GM23248 (cell line): ENCODE data around the gene CADM1. TPM values are rescaled to one million over a fixed set of nuclear protein-coding genes. Genes with fewer than 3 reads are reported as not detected.

Source experiments
- DNase-seq: peaks from one replicate; pipeline ENCODE4 v3.0.0-alpha.2; 2015
- H2AFZ ChIP-seq: fragments of 200-600 bp; sonication (generic); 2 replicates; pipeline ENCODE4 v1.6.1; 2016; ENCODE audit warnings: antibody characterized with exemption
- H3F3A ChIP-seq: fragments of 200-600 bp; sonication (generic); 2 replicates; pipeline ENCODE4 v1.6.1; 2016; ENCODE audit warnings: mild to moderate bottlenecking, antibody characterized with exemption, mixed run types; ENCODE audit not compliant: insufficient read depth
- H3K27ac ChIP-seq: fragments of 200-600 bp; sonication (generic); 2 replicates; pipeline ENCODE4 v1.5.1; 2016; ENCODE audit warnings: mild to moderate bottlenecking
- H3K27me3 ChIP-seq: fragments of 200-600 bp; sonication (generic); replicated peaks from 2 replicates; pipeline ENCODE4 v1.6.1; 2016; ENCODE audit warnings: mild to moderate bottlenecking; ENCODE audit not compliant: insufficient read depth
- H3K36me3 ChIP-seq: fragments of 200-600 bp; sonication (generic); 2 replicates; pipeline ENCODE4 v1.6.1; 2016; ENCODE audit warnings: low read depth, mild to moderate bottlenecking
- H3K4me1 ChIP-seq: fragments of 200-600 bp; sonication (generic); 2 replicates; pipeline ENCODE4 v1.6.1; 2016; ENCODE audit warnings: mild to moderate bottlenecking; ENCODE audit not compliant: insufficient read depth
- H3K4me2 ChIP-seq: fragments of 200-600 bp; sonication (generic); one replicate; pipeline ENCODE4 v1.6.1; 2016; ENCODE audit warnings: mild to moderate bottlenecking; ENCODE audit not compliant: unreplicated experiment
- H3K4me3 ChIP-seq: fragments of 200-600 bp; sonication (generic); 2 replicates; pipeline ENCODE4 v1.5.1; 2016; ENCODE audit warnings: mild to moderate bottlenecking
- H3K79me2 ChIP-seq: fragments of 200-600 bp; sonication (generic); 2 replicates; pipeline ENCODE4 v1.6.1; 2016; ENCODE audit warnings: mild to moderate bottlenecking; ENCODE audit not compliant: insufficient read depth
- H3K9ac ChIP-seq: fragments of 200-600 bp; sonication (generic); 2 replicates; pipeline ENCODE4 v1.6.1; 2016; ENCODE audit warnings: mild to moderate bottlenecking
- H3K9me2 ChIP-seq: fragments of 200-600 bp; sonication (generic); 2 replicates; pipeline ENCODE4 v1.6.1; 2016; ENCODE audit warnings: mixed run types, mild to moderate bottlenecking, moderate library complexity; ENCODE audit not compliant: insufficient read depth
- H3K9me3 ChIP-seq: fragments of 200-600 bp; sonication (generic); one replicate; pipeline ENCODE4 v1.6.1; 2017; ENCODE audit warnings: low read depth
- H4K20me1 ChIP-seq: fragments of 200-600 bp; sonication (generic); 2 replicates; pipeline ENCODE4 v1.6.0; 2016; ENCODE audit not compliant: insufficient read depth
- EZH2 ChIP-seq: fragments of 200-600 bp; sonication (generic); IDR thresholded peaks from 2 replicates; pipeline ENCODE4 v1.6.1; 2018; ENCODE audit warnings: antibody characterized with exemption, mild to moderate bottlenecking; ENCODE audit not compliant: insufficient read depth, poor library complexity, severe bottlenecking
- EZH2phosphoT487 ChIP-seq: fragments of 200-600 bp; sonication (generic); IDR thresholded peaks from 2 replicates; pipeline ENCODE4 v1.6.1; 2018; ENCODE audit warnings: antibody characterized with exemption, moderate library complexity, mild to moderate bottlenecking, low read depth; ENCODE audit not compliant: insufficient read depth
- WGBS, 2 experiments: methylation state at CpG; one replicate each; pipeline ENCODE4 v1.1.6; 2015 to 2017; ENCODE audit warnings: low lambda C conversion rate in 2 of 2, low coverage in 1 of 2; ENCODE audit errors: missing lambda C conversion rate in 2 of 2; 5-methylcytosine and 5-hydroxymethylcytosine counted together
- in situ Hi-C: fragments of 300-500 bp; cut with MboI; formaldehyde crosslinking; loops from 2 replicates; pipeline ENCODE4 v1.15.0; 2020
- polyA plus RNA-seq: library from polyadenylated mRNA; unstranded; fragments of >200 nt; fragmentation: Nextera tagmentation; extraction: Ambion mirVana; gene quantifications from 2 replicates; pipeline ENCODE4 v1.2.1, GENCODE V29; 2016
- total RNA-seq: library from RNA; depleted of rRNA; stranded (reverse); fragments of >200 nt; shearing (Covaris generic); gene quantifications from 2 replicates; pipeline ENCODE4 v1.2.3, GENCODE V29; 2014

The CADM1 gene
- total and polyA plus RNA-seq, 2 experiments from 2014 or later: 0.83 to 1.4 TPM

- H3K9ac ChIP-seq: no peak overlapping the region
- WGBS, 2 experiments: 65 to 74% methylated on average over 3 of the region's 3 CpGs
- in situ Hi-C loops: loop anchor here (25.0 kb wide), 1 partner anchor 1345 kb away; no protein-coding TSS in a partner anchor
Measured at GRCh38 chr11:115342142-115342541, 162.1 kb downstream of the CADM1 start.

GRCh38 chr11:115340874-115341273, 163.3 kb downstream of the CADM1 start:
- H2AFZ ChIP-seq: no peak overlapping the region
- no peaks in the 10 kb centered on the region for H3K4me1 ChIP-seq
- WGBS, 2 experiments: 69 to 70% methylated on average over 3 of the region's 3 CpGs
- in situ Hi-C loops: loop anchor here (25.0 kb wide), 1 partner anchor 1346 kb away; no protein-coding TSS in a partner anchor
- H3F3A ChIP-seq: no peaks in the 10 kb centered on the region
- no peak for TF ChIP-seq EZH2phosphoT487
- TF ChIP-seq EZH2: no peak
- H3K79me2 ChIP-seq: no peaks in the 10 kb centered on the region
- no peak overlapping the region for H3K27ac ChIP-seq
- H3K4me2 ChIP-seq: no peak overlapping the region
- H3K9me3 ChIP-seq: no peaks in the 10 kb centered on the region
- DNase-seq: no peak
- H3K9ac ChIP-seq: no peak overlapping the region
- H3K36me3 ChIP-seq: no peaks in the 10 kb centered on the region
- no peak overlapping the region for H3K4me3 ChIP-seq
- no peaks in the 10 kb centered on the region for H4K20me1 ChIP-seq
- no peaks in the 10 kb centered on the region for H3K9me2 ChIP-seq
- H3K27me3 ChIP-seq: 0 out of 2 replicates have a peak, but pooled peaks cover 11% of the 10 kb centered on the region

More at GRCh38 chr11:115342142-115342541, 162.1 kb downstream of the CADM1 start:
- Histone ChIP-seq H4K20me1 (no peaks in the 10 kb centered on the region), H3K9me2 (no peaks in the 10 kb centered on the region), H3K79me2 (no peaks in the 10 kb centered on the region), H3K4me2 (no peak overlapping the region), H3K27me3 (no peaks in the 10 kb centered on the region), H3K4me1 (no peaks in the 10 kb centered on the region), H3K4me3 (no peak overlapping the region), H2AFZ (no peak overlapping the region), H3F3A (no peaks in the 10 kb centered on the region), H3K9me3 (no peaks in the 10 kb centered on the region), H3K27ac (no peak overlapping the region), H3K36me3 (no peaks in the 10 kb centered on the region)
- no peak for TF ChIP-seq EZH2
- TF ChIP-seq EZH2phosphoT487: no peak
- no peak for DNase-seq

DNA sequence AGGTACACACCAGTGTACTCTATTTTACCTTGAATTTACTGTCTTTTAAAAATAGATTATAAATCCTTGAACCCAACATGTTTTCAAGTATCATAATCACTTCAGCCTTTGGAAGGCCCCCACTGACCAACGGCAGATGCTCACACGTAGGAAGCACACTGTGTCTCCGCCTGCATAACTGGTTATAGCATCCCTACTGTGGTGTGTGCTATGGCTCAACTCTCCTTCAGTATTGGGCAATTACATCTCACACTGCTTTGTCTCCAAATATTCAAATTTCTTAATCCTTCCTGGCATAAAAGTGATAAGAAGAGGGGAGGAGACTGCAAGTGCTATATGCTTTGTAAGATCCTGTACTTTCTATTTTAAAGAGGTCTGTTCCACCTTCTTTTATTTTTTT, 165.7 kb downstream of the CADM1 start:
- Histone ChIP-seq H3K36me3 (no peaks in the 10 kb centered on the region), H3K9me2 (no peaks in the 10 kb centered on the region), H2AFZ (no peak overlapping the region), H4K20me1 (no peaks in the 10 kb centered on the region), H3K27me3 (0 out of 2 replicates have a peak, but pooled peaks cover 11% of the 10 kb centered on the region), H3K4me1 (no peaks in the 10 kb centered on the region), H3K4me2 (no peak overlapping the region), H3K9ac (no peak overlapping the region), H3K9me3 (no peaks in the 10 kb centered on the region), H3K79me2 (no peaks in the 10 kb centered on the region), H3K27ac (no peak overlapping the region), H3K4me3 (no peak overlapping the region), H3F3A (no peaks in the 10 kb centered on the region)
- WGBS, 2 experiments: 25 to 35% methylated on average over 3 of the region's 3 CpGs
- no peak for TF ChIP-seq EZH2
- TF ChIP-seq EZH2phosphoT487: no peak
- DNase-seq: no peak
- in situ Hi-C loops: loop anchor here (25.0 kb wide), 1 partner anchor 1349 kb away; no protein-coding TSS in a partner anchor

DNA sequence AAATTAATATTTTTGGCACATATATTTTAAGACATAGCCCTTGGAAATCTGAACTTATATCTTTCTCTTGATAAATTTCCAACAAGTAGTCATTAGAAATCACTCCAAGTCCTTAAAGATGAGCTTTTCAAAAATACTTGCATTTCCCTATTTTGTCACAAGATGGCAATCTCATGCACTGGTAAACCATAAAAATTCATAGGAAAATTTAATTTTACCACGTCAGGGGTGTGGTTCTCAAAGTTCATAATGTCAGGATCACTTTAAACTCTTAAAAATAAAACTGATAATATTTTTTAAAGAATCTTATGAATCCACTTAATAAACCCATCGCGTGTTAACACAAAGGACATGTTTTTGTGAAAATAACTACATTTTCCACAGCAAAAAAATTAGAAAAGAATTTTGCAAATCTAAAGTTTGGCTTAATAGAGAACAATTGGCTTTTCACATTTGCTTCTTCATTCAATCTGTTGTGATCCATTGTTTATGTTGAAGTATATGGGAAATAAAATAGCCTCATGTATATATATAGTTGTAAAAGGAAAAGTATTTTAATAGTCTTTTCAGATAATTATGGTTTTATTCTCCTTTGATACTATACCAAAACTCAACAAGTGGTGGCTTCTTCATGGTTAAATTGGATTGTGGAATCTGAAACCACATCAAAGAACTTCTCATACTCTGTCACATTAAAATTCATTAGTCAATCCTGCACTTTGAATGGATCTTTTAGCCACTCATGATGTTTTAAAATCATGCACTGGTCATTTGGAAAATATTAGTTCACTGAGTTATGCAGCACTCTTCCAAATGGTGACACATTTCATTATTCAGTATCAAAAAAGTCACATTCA, 169.1 kb downstream of the CADM1 start:
- H3K79me2 ChIP-seq: no peaks in the 10 kb centered on the region

More for the DNA sequence above, 169.1 kb downstream of the CADM1 start:
- Histone ChIP-seq H3K27ac (no peak overlapping the region), H2AFZ (no peak overlapping the region), H4K20me1 (no peaks in the 10 kb centered on the region), H3K36me3 (no peaks in the 10 kb centered on the region), H3K4me3 (no peak overlapping the region), H3K9me3 (no peaks in the 10 kb centered on the region), H3F3A (no peaks in the 10 kb centered on the region), H3K9ac (no peak overlapping the region), H3K9me2 (no peaks in the 10 kb centered on the region), H3K4me1 (no peaks in the 10 kb centered on the region), H3K4me2 (no peak overlapping the region), H3K27me3 (0 out of 2 replicates have a peak, but pooled peaks cover 11% of the 10 kb centered on the region)
- WGBS, 2 experiments: 27 to 28% methylated on average over 3 of the region's 3 CpGs
- DNase-seq: peak; percentile 34
- in situ Hi-C loops: loop anchor here (25.0 kb wide), 1 partner anchor 1352 kb away; no protein-coding TSS in a partner anchor
- TF ChIP-seq EZH2 (no peak), EZH2phosphoT487 (no peak)
